MM.1S (cell line): ENCODE measurements around the gene PPM1F.

Source experiments
- DNase-seq: peaks from one replicate; pipeline ENCODE4 v3.0.0-alpha.2; 2015
- H2AFZ ChIP-seq: fragments of 300-600 bp; sonication (generic); 2 replicates; pipeline ENCODE4 v1.6.0; 2016; ENCODE audit warnings: antibody characterized with exemption, low read length
- H3F3A ChIP-seq: fragments of 300-600 bp; sonication (generic); 2 replicates; pipeline ENCODE4 v1.6.1; 2016; ENCODE audit warnings: mild to moderate bottlenecking, antibody characterized with exemption, low read length, moderate library complexity, mixed read lengths; ENCODE audit not compliant: insufficient read depth
- H3K27ac ChIP-seq: fragments of 300-600 bp; sonication (generic); 2 replicates; pipeline ENCODE4 v1.5.1; 2016; ENCODE audit warnings: mild to moderate bottlenecking, low read length
- H3K27me3 ChIP-seq: fragments of 300-600 bp; sonication (generic); replicated peaks from 2 replicates; pipeline ENCODE4 v1.6.0; 2016; ENCODE audit warnings: low read length; ENCODE audit not compliant: insufficient read depth
- H3K36me3 ChIP-seq: fragments of 300-600 bp; sonication (generic); replicated peaks from 2 replicates; pipeline ENCODE4 v1.6.1; 2016; ENCODE audit warnings: mild to moderate bottlenecking, low read length, mixed read lengths; ENCODE audit not compliant: insufficient read depth
- H3K4me1 ChIP-seq: fragments of 300-600 bp; sonication (generic); 2 replicates; pipeline ENCODE4 v1.6.1; 2016; ENCODE audit warnings: low read length, mixed read lengths
- H3K4me2 ChIP-seq: fragments of 300-600 bp; sonication (generic); 2 replicates; pipeline ENCODE4 v1.6.0; 2016; ENCODE audit warnings: low read depth, low read length
- H3K4me3 ChIP-seq: fragments of 300-600 bp; sonication (generic); 2 replicates; pipeline ENCODE4 v1.5.1; 2016; ENCODE audit warnings: low read length, mixed read lengths
- H3K79me2 ChIP-seq: fragments of 300-600 bp; sonication (generic); 2 replicates; pipeline ENCODE4 v1.6.1; 2016; ENCODE audit warnings: mixed run types, low read length, mixed read lengths
- H3K9ac ChIP-seq: fragments of 300-600 bp; sonication (generic); 2 replicates; pipeline ENCODE4 v1.6.1; 2016; ENCODE audit warnings: low read length, mixed read lengths
- H3K9me2 ChIP-seq: fragments of 300-600 bp; sonication (generic); replicated peaks from 2 replicates; pipeline ENCODE4 v1.6.1; 2016; ENCODE audit warnings: mild to moderate bottlenecking, low read length, mixed read lengths; ENCODE audit not compliant: insufficient read depth
- H3K9me3 ChIP-seq: fragments of 300-600 bp; sonication (generic); replicated peaks from 2 replicates; pipeline ENCODE4 v1.6.1; 2016; ENCODE audit warnings: mild to moderate bottlenecking, low read length, mixed read lengths; ENCODE audit not compliant: insufficient read depth
- H4K20me1 ChIP-seq: fragments of 300-600 bp; sonication (generic); 2 replicates; pipeline ENCODE4 v1.6.1; 2016; ENCODE audit warnings: mild to moderate bottlenecking, low read length, moderate library complexity, mixed read lengths; ENCODE audit not compliant: insufficient read depth
- CTCF ChIP-seq: fragments of 300-600 bp; sonication (generic); IDR thresholded peaks from 2 replicates; pipeline ENCODE4 v1.5.1; 2016; ENCODE audit warnings: antibody characterized with exemption, low read length, mixed read lengths
- EZH2 ChIP-seq: fragments of 300-600 bp; sonication (generic); optimal IDR thresholded peaks from 2 replicates; pipeline ENCODE3; 2017; ENCODE audit warnings: low read depth, mild to moderate bottlenecking, antibody characterized with exemption, low read length, mixed read lengths
- EZH2phosphoT487 ChIP-seq: fragments of 300-600 bp; sonication (generic); IDR thresholded peaks from 2 replicates; pipeline ENCODE4 v1.6.1; 2018; ENCODE audit warnings: antibody characterized with exemption, low read length

Gene PPM1F

GRCh38 chr22:21971858-21972275, 19.2 kb upstream of the PPM1F start:
- Histone ChIP-seq H3K36me3 (0 out of 2 replicates have a peak, but pooled peaks cover 9% of the 10 kb centered on the region), H3K9me2 (no peaks in the 10 kb centered on the region), H3K4me3 (no peak overlapping the region), H3K79me2 (no peaks in the 10 kb centered on the region), H3F3A (no peaks in the 10 kb centered on the region), H3K9ac (no peak overlapping the region), H3K4me1 (no peaks in the 10 kb centered on the region), H2AFZ (no peak overlapping the region), H4K20me1 (no peaks in the 10 kb centered on the region), H3K4me2 (no peak overlapping the region), H3K27me3 (no peaks in the 10 kb centered on the region), H3K27ac (no peak overlapping the region), H3K9me3 (no peaks in the 10 kb centered on the region)
- TF ChIP-seq EZH2 (no peak), CTCF (no peak), EZH2phosphoT487 (no peak)
- DNase-seq = no peak

- no peaks in the 10 kb centered on the region for H3K9me2 ChIP-seq
- no peaks in the 10 kb centered on the region for H3K9me3 ChIP-seq
- no peaks in the 10 kb centered on the region for H3F3A ChIP-seq
- H3K4me1 ChIP-seq = no peaks in the 10 kb centered on the region
- TF ChIP-seq EZH2 (no peak), CTCF (no peak), EZH2phosphoT487 (no peak)
- no peak overlapping the region for H3K4me2 ChIP-seq
- DNase-seq = no peak
- no peak overlapping the region for H3K9ac ChIP-seq
- H3K4me3 ChIP-seq = no peak overlapping the region
- no peak overlapping the region for H2AFZ ChIP-seq
- no peaks in the 10 kb centered on the region for H3K27me3 ChIP-seq
- 0 out of 2 replicates have a peak, but pooled peaks cover 9% of the 10 kb centered on the region for H3K36me3 ChIP-seq
- H3K79me2 ChIP-seq = no peaks in the 10 kb centered on the region
- no peaks in the 10 kb centered on the region for H4K20me1 ChIP-seq
- no peak overlapping the region for H3K27ac ChIP-seq
These were observed 18.4 kb upstream of the PPM1F start for GRCh38 chr22:21970800-21971617.

GRCh38 chr22:21970037-21970799, 17.6 kb upstream of the PPM1F start:
- Histone ChIP-seq H3K9me2 (no peaks in the 10 kb centered on the region), H3K9ac (no peak overlapping the region), H3K4me1 (no peaks in the 10 kb centered on the region), H3K79me2 (no peaks in the 10 kb centered on the region), H2AFZ (no peak overlapping the region), H3K4me2 (no peak overlapping the region), H3K9me3 (no peaks in the 10 kb centered on the region), H3F3A (no peaks in the 10 kb centered on the region), H3K4me3 (no peak overlapping the region), H3K27ac (no peak overlapping the region), H3K36me3 (0 out of 2 replicates have a peak, but pooled peaks cover 9% of the 10 kb centered on the region), H4K20me1 (no peaks in the 10 kb centered on the region), H3K27me3 (no peaks in the 10 kb centered on the region)
- no peak for DNase-seq
- TF ChIP-seq EZH2 = no peak
- no peak for TF ChIP-seq CTCF
- TF ChIP-seq EZH2phosphoT487 = no peak
